WTC11 (cell line): ENCODE results near the gene EPHA1. TPM values are rescaled to one million over a fixed set of nuclear protein-coding genes. Genes with fewer than 3 reads are reported as not detected.
A peak's percentile ranks its signal among the peaks of the same experiment; 100 is the strongest.
"Not testable (repeated sequence)": the region's sequence is repeated elsewhere in the genome, so short reads cannot be mapped to it uniquely, and the experiment has no call there.

Source experiments
- ATAC-seq: fragments of 200-7000 bp; cut with Tn5 transposase; 2 replicates; pipeline ENCODE4 v1.10.0; 2021; ENCODE audit warnings: mild to moderate bottlenecking, moderate library complexity
- CTCF ChIA-PET: fragments of 300-600 bp; sonication (Branson Sonifier 250); formaldehyde crosslinking; loops from one replicate; lab custom pipeline; 2021; ENCODE audit warnings: antibody characterized with exemption; lab: Charles Lee
- POLR2A ChIA-PET: fragments of 350-600 bp; sonication (Branson Sonifier 250); formaldehyde crosslinking; loops from one replicate; lab custom pipeline; 2021; ENCODE audit warnings: antibody characterized with exemption; lab: Charles Lee
- DNase-seq: peaks from one replicate; pipeline ENCODE4 v3.0.0; 2021; ENCODE audit warnings: low spot score
- H3K27ac Mint-ChIP-seq: 2 replicates; pipeline ENCODE4 v1.8.0; 2021; ENCODE audit warnings: mixed read lengths
- H3K27me3 Mint-ChIP-seq: 2 replicates; pipeline ENCODE4 v1.8.0; 2021; ENCODE audit warnings: low read depth, mild to moderate bottlenecking, moderate library complexity, mixed read lengths
- H3K36me3 Mint-ChIP-seq: 2 replicates; pipeline ENCODE4 v1.8.0; 2021; ENCODE audit warnings: mixed read lengths
- H3K4me1 Mint-ChIP-seq: 2 replicates; pipeline ENCODE4 v1.8.0; 2022; ENCODE audit warnings: mixed read lengths
- H3K4me3 Mint-ChIP-seq: 2 replicates; pipeline ENCODE4 v1.8.0; 2021; ENCODE audit warnings: mild to moderate bottlenecking, moderate library complexity, mixed read lengths
- H3K9me3 Mint-ChIP-seq: 2 replicates; pipeline ENCODE4 v1.8.0; 2021; ENCODE audit warnings: mixed read lengths
- ATF1 ChIP-seq: sonication (generic); formaldehyde crosslinking; IDR thresholded peaks from 2 replicates; pipeline ENCODE4 v1.8.1; 2023; ENCODE audit warnings: mild to moderate bottlenecking, moderate library complexity, missing genetic modification reagents
- E2F1 ChIP-seq: sonication (generic); formaldehyde crosslinking; IDR thresholded peaks from 2 replicates; pipeline ENCODE4 v1.8.0; 2022; ENCODE audit warnings: mild to moderate bottlenecking, missing genetic modification reagents
- KAT7 ChIP-seq: sonication (generic); formaldehyde crosslinking; IDR thresholded peaks from 2 replicates; pipeline ENCODE4 v1.8.1; 2023; ENCODE audit warnings: missing genetic modification reagents, mild to moderate bottlenecking, borderline replicate concordance
- MYBL2 ChIP-seq: sonication (generic); formaldehyde crosslinking; IDR thresholded peaks from 2 replicates; pipeline ENCODE4 v1.8.1; 2023; ENCODE audit warnings: mild to moderate bottlenecking, moderate library complexity, missing genetic modification reagents
- PRDM15 ChIP-seq: sonication (generic); formaldehyde crosslinking; IDR thresholded peaks from 2 replicates; pipeline ENCODE4 v1.8.0; 2022; ENCODE audit warnings: missing genetic modification reagents
- RORB ChIP-seq: fragments of 250-450 bp; sonication (Bioruptor Pico); IDR thresholded peaks from 2 replicates; pipeline ENCODE4 v1.9.0; 2021; ENCODE audit warnings: mild to moderate bottlenecking
- SOX15 ChIP-seq: fragments of 250-450 bp; sonication (Bioruptor Pico); IDR thresholded peaks from 2 replicates; pipeline ENCODE4 v1.9.0; 2021; ENCODE audit warnings: mild to moderate bottlenecking
- SP1 ChIP-seq: sonication (generic); formaldehyde crosslinking; conservative IDR thresholded peaks from 2 replicates; pipeline ENCODE4 v1.8.1; 2022; ENCODE audit warnings: missing genetic modification reagents
- USF2 ChIP-seq: sonication (generic); formaldehyde crosslinking; IDR thresholded peaks from 2 replicates; pipeline ENCODE4 v1.8.1; 2023; ENCODE audit warnings: mild to moderate bottlenecking, missing genetic modification reagents, moderate library complexity
- total RNA-seq: library from RNA; stranded (reverse); gene quantifications from 3 replicates; pipeline ENCODE4 v1.2.3, GENCODE V29; 2021

EPHA1 gene
- total RNA-seq, 1 experiment from 2014 or later: 203 TPM

- Mint-ChIP-seq H3K9me3 (no peaks in the 10 kb centered on the region), H3K4me1 (peaks cover 61% of the 10 kb centered on the region), H3K4me3 (peak overlapping the region; percentile 91), H3K27ac (peak overlapping the region; percentile 61), H3K27me3 (no peaks in the 10 kb centered on the region), H3K36me3 (peaks cover 44% of the 10 kb centered on the region)
- TF ChIP-seq E2F1 (no peak), SP1 (CRISPR knock-in tag) (peak; percentile 30; the same call in 1 of the 2 replicates)
- ChIA-PET CTCF (interaction anchor here (0.7 to 4.8 kb wide), 11 partner anchors 9 to 191 kb away, joined by 3 to 48 read pairs (median 5); no protein-coding TSS in a partner anchor), POLR2A (interaction anchor here (0.7 to 6.3 kb wide), 2 partner anchors 15 to 20 kb away, joined by 3 to 62 read pairs; no protein-coding TSS in a partner anchor)
- ATAC-seq (peak; percentile 53), DNase-seq (peak; percentile 70)
Measured at GRCh38 chr7:143406002-143406357, 2.7 kb downstream of the EPHA1 start.

- Mint-ChIP-seq H3K27ac (peak overlapping the region; percentile 61), H3K4me1 (peaks cover 56% of the 10 kb centered on the region), H3K9me3 (no peaks in the 10 kb centered on the region), H3K27me3 (no peaks in the 10 kb centered on the region), H3K4me3 (peak overlapping the region; percentile 91), H3K36me3 (peaks cover 50% of the 10 kb centered on the region)
- no peak for TF ChIP-seq RORB (CRISPR knock-in tag)
- 0 out of 2 replicates have a peak, but pooled peaks have one; percentile 13 for TF ChIP-seq PRDM15 (CRISPR knock-in tag)
- TF ChIP-seq ATF1: no peak
- DNase-seq: no peak
- ChIA-PET POLR2A (interaction anchor here (0.7 to 6.3 kb wide), 3 partner anchors 15 to 118 kb away, joined by 3 to 62 read pairs (median 3); no protein-coding TSS in a partner anchor), CTCF (interaction anchor here (0.7 to 4.8 kb wide), 11 partner anchors 9 to 190 kb away, joined by 3 to 48 read pairs (median 5); no protein-coding TSS in a partner anchor)
- ATAC-seq: peak; percentile 2; the same call in 1 of the 2 replicates
Measured at GRCh38 chr7:143405173-143406001, 3.3 kb downstream of the EPHA1 start.

- POLR2A ChIA-PET, H3K27me3 Mint-ChIP-seq, H3K9me3 Mint-ChIP-seq, H3K4me3 Mint-ChIP-seq, ATAC-seq, DNase-seq: not testable (repeated sequence)
- peaks cover 78% of the 10 kb centered on the region for H3K36me3 Mint-ChIP-seq
- peaks cover 36% of the 10 kb centered on the region for H3K4me1 Mint-ChIP-seq
- H3K27ac Mint-ChIP-seq: peak overlapping the region; percentile 74; the same call in 1 of the 2 replicates
- CTCF ChIA-PET: interaction anchor here (0.9 kb wide), 1 partner anchor 14 kb away, joined by 3 read pairs; no protein-coding TSS in a partner anchor
Measured at GRCh38 chr7:143402233-143402632, 6.4 kb downstream of the EPHA1 start.

- Mint-ChIP-seq H3K9me3 (no peaks in the 10 kb centered on the region), H3K27ac (no peak overlapping the region), H3K36me3 (peaks cover 84% of the 10 kb centered on the region), H3K4me3 (no peak overlapping the region), H3K4me1 (peaks cover 27% of the 10 kb centered on the region), H3K27me3 (no peaks in the 10 kb centered on the region)
- ChIA-PET CTCF (interaction anchor here (1.0 kb wide), 1 partner anchor 21 kb away, joined by 5 read pairs; no protein-coding TSS in a partner anchor), POLR2A (interaction anchor here (1.2 kb wide), 1 partner anchor 21 kb away, joined by 3 read pairs; no protein-coding TSS in a partner anchor)
- no peak for TF ChIP-seq USF2 (CRISPR knock-in tag)
- no peak for TF ChIP-seq SOX15 (CRISPR knock-in tag)
- TF ChIP-seq KAT7 (CRISPR knock-in tag): no peak
- TF ChIP-seq MYBL2 (CRISPR knock-in tag): no peak
- DNase-seq: no peak
- no peak for ATAC-seq
Measured at GRCh38 chr7:143401265-143401664, 7.4 kb downstream of the EPHA1 start.
